Endothelial cell of umbilical vein (primary cell): ENCODE results near the gene NDUFS1.

Experiments used
- EZH2 ChIP-seq: IDR thresholded peaks from 2 replicates; pipeline ENCODE4 v1.6.1; 2012; ENCODE audit warnings: borderline replicate concordance, low read depth, mild to moderate bottlenecking, moderate library complexity, low read length, inconsistent platforms; ENCODE audit not compliant: severe bottlenecking
- GATA2 ChIP-seq: IDR thresholded peaks from 2 replicates; pipeline ENCODE4 v1.7.0; 2011; ENCODE audit warnings: low read depth, mild to moderate bottlenecking, moderate library complexity, mixed read lengths, low read length; ENCODE audit not compliant: insufficient read length, insufficient read depth
- JUN ChIP-seq: IDR thresholded peaks from 2 replicates; pipeline ENCODE4 v1.6.1; 2011; ENCODE audit warnings: borderline replicate concordance, low read depth; ENCODE audit not compliant: insufficient read length, insufficient read depth
- MAX ChIP-seq: IDR thresholded peaks from 2 replicates; pipeline ENCODE4 v1.6.1; 2011; ENCODE audit not compliant: insufficient read depth, insufficient read length
- MYC ChIP-seq: IDR thresholded peaks from one replicate; pipeline ENCODE4 v1.6.1; 2011; ENCODE audit warnings: mild to moderate bottlenecking, low read depth, low read length
- POLR2A ChIP-seq: IDR thresholded peaks from 2 replicates; pipeline ENCODE4 v1.6.1; 2012; ENCODE audit warnings: low read depth, mild to moderate bottlenecking, control low read depth, low read length
- POLR2AphosphoS5 ChIP-seq: IDR thresholded peaks from 2 replicates; pipeline ENCODE4 v1.6.1; 2012; ENCODE audit warnings: low read depth, mild to moderate bottlenecking, control low read depth, low read length, moderate library complexity; ENCODE audit not compliant: insufficient read depth
- TF ChIP-seq, protein P1 (sequence below), 2 donors: IDR thresholded peaks; 1 replicate in 1 of 2; 2 replicates in 1 of 2; pipeline ENCODE4 v1.5.1; 2011; ENCODE audit warnings: low read length in 2 of 2, mild to moderate bottlenecking in 2 of 2, moderate library complexity in 2 of 2, control low read depth in 1 of 2, inconsistent platforms in 1 of 2, low read depth in 1 of 2; ENCODE audit not compliant: insufficient read depth in 1 of 2; ENCODE audit errors: extremely low read depth in 1 of 2

DNA sequence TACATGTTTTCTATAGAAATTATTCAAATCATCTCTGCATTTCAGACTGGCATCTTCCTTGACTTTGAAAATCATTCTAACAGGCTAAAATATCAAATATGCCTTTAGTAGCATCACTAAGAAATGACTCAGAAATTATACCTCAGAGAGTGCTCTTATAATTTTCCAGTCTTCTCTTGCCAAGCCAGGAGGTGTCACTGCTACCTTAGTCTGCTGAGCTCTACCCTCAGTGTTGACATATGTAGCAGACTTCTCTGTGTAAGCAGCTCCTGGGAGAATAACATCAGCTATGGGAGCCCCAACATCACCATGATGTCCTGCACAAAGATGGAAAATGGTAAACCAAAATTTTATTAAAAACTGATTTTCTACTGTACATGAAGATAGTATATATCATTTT lies 31.6 kb downstream of the NDUFS1 start:
- TF ChIP-seq, protein P1, sequence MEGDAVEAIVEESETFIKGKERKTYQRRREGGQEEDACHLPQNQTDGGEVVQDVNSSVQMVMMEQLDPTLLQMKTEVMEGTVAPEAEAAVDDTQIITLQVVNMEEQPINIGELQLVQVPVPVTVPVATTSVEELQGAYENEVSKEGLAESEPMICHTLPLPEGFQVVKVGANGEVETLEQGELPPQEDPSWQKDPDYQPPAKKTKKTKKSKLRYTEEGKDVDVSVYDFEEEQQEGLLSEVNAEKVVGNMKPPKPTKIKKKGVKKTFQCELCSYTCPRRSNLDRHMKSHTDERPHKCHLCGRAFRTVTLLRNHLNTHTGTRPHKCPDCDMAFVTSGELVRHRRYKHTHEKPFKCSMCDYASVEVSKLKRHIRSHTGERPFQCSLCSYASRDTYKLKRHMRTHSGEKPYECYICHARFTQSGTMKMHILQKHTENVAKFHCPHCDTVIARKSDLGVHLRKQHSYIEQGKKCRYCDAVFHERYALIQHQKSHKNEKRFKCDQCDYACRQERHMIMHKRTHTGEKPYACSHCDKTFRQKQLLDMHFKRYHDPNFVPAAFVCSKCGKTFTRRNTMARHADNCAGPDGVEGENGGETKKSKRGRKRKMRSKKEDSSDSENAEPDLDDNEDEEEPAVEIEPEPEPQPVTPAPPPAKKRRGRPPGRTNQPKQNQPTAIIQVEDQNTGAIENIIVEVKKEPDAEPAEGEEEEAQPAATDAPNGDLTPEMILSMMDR (IDR thresholded peaks at IDR 0.05; ENCODE audit: extremely low read depth in 1 of 2, insufficient read depth in 1 of 2, low read depth in 1 of 2, low read length in 2 of 2) = no peak
- no peak for TF ChIP-seq POLR2A
- no peak for TF ChIP-seq EZH2
- TF ChIP-seq JUN = no peak
- no peak for TF ChIP-seq GATA2
- TF ChIP-seq MYC = no peak
- no peak for TF ChIP-seq MAX
- no peak for TF ChIP-seq POLR2AphosphoS5
